Activated B cell treated with CpG ODN at 0.5 μM for 24 hours (primary cell): ENCODE measurements around the gene CHRNA9. TPM values are rescaled to one million over a fixed set of nuclear protein-coding genes. Genes with fewer than 3 reads are reported as not detected.

Source experiments
- ATAC-seq: fragments of 200-7000 bp; cut with Tn5 transposase; one replicate; pipeline ENCODE4 v1.10.0; 2021; ENCODE audit warnings: low read depth, mild to moderate bottlenecking, moderate library complexity
- CTCF ChIA-PET: fragments of 350-600 bp; sonication (Branson Sonifier 250); formaldehyde crosslinking; loops from one replicate; lab custom pipeline; 2021; ENCODE audit warnings: antibody characterized with exemption; lab: Charles Lee
- POLR2A ChIA-PET: fragments of 350-600 bp; sonication (Branson Sonifier 250); formaldehyde crosslinking; loops from one replicate; lab custom pipeline; 2021; ENCODE audit warnings: antibody characterized with exemption; lab: Charles Lee
- DNase-seq: peaks from one replicate; pipeline ENCODE4 v3.0.0; 2022
- H3K27ac Mint-ChIP-seq: one replicate; pipeline ENCODE4 v1.8.0; 2020; ENCODE audit warnings: mixed read lengths
- H3K27me3 Mint-ChIP-seq: one replicate; pipeline ENCODE4 v1.8.0; 2021; ENCODE audit warnings: mixed read lengths
- H3K36me3 Mint-ChIP-seq: one replicate; pipeline ENCODE4 v1.8.0; 2021; ENCODE audit warnings: low read depth, mixed read lengths
- H3K4me1 Mint-ChIP-seq: one replicate; pipeline ENCODE4 v1.8.0; 2021; ENCODE audit warnings: mixed read lengths
- H3K4me3 Mint-ChIP-seq: one replicate; pipeline ENCODE4 v1.8.0; 2020; ENCODE audit warnings: mild to moderate bottlenecking, mixed read lengths
- H3K9me3 Mint-ChIP-seq: one replicate; pipeline ENCODE4 v1.8.0; 2020; ENCODE audit warnings: mixed read lengths
- intact Hi-C: fragments of 100-400 bp; cut with micrococcal nuclease; formaldehyde crosslinking; loops from one replicate; pipeline ENCODE4 v1.15.1; 2024
- total RNA-seq: library from RNA; stranded (reverse); gene quantifications from 2 replicates; pipeline ENCODE4 v1.2.3, GENCODE V29; 2022
- TF ChIP-seq, protein P1 (sequence below): fragments of 200-600 bp; IDR thresholded peaks from one replicate; pipeline ENCODE4 v1.8.0; 2022; ENCODE audit warnings: antibody characterized with exemption, mild to moderate bottlenecking

The CHRNA9 gene
- total RNA-seq, 1 donor from 2014 or later: 0.16 TPM

DNA sequence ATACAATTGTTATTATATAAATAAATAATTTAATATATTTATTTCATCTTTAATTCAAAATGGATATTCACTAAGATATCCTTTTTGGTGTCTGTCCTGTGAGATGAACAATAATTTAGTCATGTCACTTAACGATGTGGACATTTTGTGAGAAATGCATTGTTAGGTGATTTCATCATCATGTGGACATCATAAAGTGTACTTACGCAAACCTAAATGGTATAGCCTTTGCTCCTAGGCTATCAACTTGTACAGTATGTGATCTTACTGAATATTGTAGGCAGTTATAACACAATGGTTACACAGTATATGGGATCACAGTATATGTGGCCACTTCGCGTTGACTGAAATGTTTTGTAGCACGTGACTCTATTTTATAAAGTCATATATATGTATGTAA is 20.2 kb upstream of the CHRNA9 start:
- POLR2A ChIA-PET: no interaction called here
- Mint-ChIP-seq H3K4me1 (peaks cover 43% of the 10 kb centered on the region), H3K36me3 (no peaks in the 10 kb centered on the region), H3K9me3 (no peaks in the 10 kb centered on the region), H3K27me3 (no peaks in the 10 kb centered on the region), H3K27ac (no peak overlapping the region), H3K4me3 (no peak overlapping the region)
- CTCF ChIA-PET: interaction anchor here (1.6 to 1.8 kb wide), 2 partner anchors 10 to 163 kb away, joined by 4 to 7 read pairs; no protein-coding TSS in a partner anchor
- intact Hi-C loops: no loop called here
- no peak for ATAC-seq
- TF ChIP-seq, protein P1, sequence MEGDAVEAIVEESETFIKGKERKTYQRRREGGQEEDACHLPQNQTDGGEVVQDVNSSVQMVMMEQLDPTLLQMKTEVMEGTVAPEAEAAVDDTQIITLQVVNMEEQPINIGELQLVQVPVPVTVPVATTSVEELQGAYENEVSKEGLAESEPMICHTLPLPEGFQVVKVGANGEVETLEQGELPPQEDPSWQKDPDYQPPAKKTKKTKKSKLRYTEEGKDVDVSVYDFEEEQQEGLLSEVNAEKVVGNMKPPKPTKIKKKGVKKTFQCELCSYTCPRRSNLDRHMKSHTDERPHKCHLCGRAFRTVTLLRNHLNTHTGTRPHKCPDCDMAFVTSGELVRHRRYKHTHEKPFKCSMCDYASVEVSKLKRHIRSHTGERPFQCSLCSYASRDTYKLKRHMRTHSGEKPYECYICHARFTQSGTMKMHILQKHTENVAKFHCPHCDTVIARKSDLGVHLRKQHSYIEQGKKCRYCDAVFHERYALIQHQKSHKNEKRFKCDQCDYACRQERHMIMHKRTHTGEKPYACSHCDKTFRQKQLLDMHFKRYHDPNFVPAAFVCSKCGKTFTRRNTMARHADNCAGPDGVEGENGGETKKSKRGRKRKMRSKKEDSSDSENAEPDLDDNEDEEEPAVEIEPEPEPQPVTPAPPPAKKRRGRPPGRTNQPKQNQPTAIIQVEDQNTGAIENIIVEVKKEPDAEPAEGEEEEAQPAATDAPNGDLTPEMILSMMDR: no peak
- DNase-seq: no peak

DNA sequence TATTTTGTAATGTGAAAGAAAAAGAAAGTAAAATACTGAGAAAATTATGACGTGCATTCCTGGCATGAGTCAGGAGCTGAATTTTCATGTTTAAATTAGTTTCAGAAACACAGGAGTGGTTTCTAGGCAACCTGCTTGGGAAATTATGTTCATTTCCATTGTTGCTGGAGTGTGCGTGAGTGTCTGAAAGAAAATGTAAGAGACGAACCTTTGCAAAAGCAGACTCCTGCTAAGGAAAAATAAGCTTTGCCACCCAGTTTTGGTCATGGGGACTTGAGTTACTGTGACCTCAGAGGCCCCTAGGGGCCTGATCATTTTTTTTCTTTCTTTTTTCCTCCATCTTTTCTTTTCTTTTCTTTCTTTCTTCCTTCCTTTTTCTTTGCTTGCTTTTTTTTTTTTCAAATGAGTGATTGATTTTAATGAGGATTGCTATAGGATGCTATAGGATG is 18.8 kb upstream of the CHRNA9 start:
- peak overlapping the region; percentile 84 for H3K4me3 Mint-ChIP-seq
- H3K4me1 Mint-ChIP-seq: peaks cover 34% of the 10 kb centered on the region
- ATAC-seq (peak; percentile 52), DNase-seq (no peak)
- H3K9me3 Mint-ChIP-seq: no peaks in the 10 kb centered on the region
- intact Hi-C loops: loop anchor here (1.0 to 2.0 kb wide), 3 partner anchors 11 to 260 kb away; partner anchors contain the start of gene N4BP2
- ChIA-PET POLR2A (interaction anchor here (0.6 to 2.7 kb wide), 15 partner anchors 8 to 858 kb away, joined by 3 to 28 read pairs (median 5); partner anchors contain the start of genes N4BP2, RHOH and RPL9), CTCF (interaction anchor here (0.6 to 2.5 kb wide), 33 partner anchors 9 to 847 kb away, joined by 3 to 29 read pairs (median 5); partner anchors contain the start of genes N4BP2 and RHOH)
- H3K27me3 Mint-ChIP-seq: no peaks in the 10 kb centered on the region
- H3K27ac Mint-ChIP-seq: peak overlapping the region; percentile 87
- H3K36me3 Mint-ChIP-seq: no peaks in the 10 kb centered on the region
- TF ChIP-seq, protein P1: no peak

DNA sequence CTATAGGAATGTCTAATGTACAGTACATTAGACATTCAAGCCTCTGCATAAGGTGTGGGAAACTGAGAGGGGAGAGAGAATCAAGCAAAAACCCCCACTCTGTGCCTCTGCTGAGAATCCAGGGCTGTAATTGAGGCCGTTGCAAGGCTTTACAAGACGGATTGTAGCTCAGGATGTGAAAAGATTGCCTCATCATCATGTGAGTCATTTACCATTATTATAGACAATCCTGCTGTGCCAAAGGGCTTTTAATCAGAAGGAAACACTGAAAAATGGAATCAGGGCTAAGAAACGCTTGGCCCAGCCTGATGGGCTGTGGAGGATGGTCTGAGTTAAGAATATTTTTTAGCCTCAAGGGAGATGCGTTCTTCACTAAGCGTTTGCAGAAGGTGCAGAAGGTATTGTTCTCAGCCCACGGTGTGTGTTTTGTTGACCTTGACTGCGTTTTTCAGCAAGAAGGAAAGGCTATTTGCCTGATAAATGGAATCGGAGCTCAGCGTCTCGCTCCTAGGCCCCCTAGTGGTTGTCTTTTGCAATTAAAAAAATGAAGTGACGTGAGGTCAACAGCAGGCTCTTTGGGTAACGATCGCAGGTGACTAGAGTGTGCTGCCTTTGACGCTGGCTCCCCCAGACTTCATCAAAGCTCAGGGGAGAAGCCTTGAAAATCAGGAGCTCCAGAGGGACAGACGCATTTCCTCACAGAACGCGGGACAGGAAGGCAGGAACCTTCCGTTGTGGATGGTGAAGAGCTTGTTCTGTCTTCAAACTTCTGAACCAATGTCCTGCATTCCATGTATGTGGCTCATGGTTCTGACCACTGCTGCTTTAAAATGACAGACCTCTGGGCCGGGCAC is 18.1 kb upstream of the CHRNA9 start:
- ChIA-PET CTCF (interaction anchor here (0.6 to 2.5 kb wide), 35 partner anchors 9 to 848 kb away, joined by 3 to 29 read pairs (median 5); partner anchors contain the start of genes N4BP2 and RHOH), POLR2A (interaction anchor here (0.6 to 2.7 kb wide), 16 partner anchors 9 to 859 kb away, joined by 3 to 28 read pairs (median 5); partner anchors contain the start of genes N4BP2, RHOH and RPL9)
- DNase-seq (peak; percentile 38), ATAC-seq (peak; percentile 82)
- H3K36me3 Mint-ChIP-seq: no peaks in the 10 kb centered on the region
- intact Hi-C loops: loop anchor here (1.0 to 2.0 kb wide), 5 partner anchors 8 to 260 kb away; partner anchors contain the start of gene N4BP2
- H3K9me3 Mint-ChIP-seq: no peaks in the 10 kb centered on the region
- H3K27ac Mint-ChIP-seq: peak overlapping the region; percentile 87
- TF ChIP-seq, protein P1: peak; percentile 48
- H3K4me3 Mint-ChIP-seq: peak overlapping the region; percentile 84
- H3K27me3 Mint-ChIP-seq: no peaks in the 10 kb centered on the region
- peaks cover 28% of the 10 kb centered on the region for H3K4me1 Mint-ChIP-seq

DNA sequence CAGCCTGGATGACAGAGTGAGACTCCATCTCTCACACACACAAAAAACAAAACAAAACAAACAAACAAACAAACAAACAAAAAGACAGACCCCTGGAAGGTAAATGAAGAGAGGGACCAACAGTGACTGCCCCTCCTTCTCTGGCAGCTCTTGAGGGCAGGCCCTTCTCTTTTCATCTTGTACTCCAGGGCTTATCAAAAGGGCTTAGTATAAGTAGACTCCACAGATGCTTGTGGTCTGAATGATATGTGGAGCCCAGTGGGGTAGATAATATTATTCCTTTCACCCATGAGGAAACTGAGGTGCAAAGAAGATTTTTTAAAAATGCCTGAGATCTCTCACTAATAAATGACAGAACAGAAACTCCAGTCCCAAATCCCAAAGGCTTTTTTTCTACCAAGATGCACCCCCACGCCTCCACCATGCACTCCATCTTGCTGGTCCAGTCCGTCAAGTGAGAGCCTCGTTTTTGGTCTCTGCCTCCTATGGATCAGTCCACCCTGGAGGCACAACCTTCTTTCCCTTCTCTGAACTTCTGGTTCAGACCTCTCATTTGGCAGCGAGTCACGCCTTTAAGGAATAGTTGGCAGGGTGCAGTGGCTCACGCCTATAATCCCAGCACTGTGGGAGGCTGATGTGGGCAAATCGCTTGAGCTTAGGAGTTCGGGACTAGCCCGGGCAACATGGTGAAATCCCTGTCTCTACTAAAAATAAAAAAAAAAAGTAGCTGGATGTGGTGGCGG is 17.0 kb upstream of the CHRNA9 start:
- DNase-seq: no peak
- no peaks in the 10 kb centered on the region for H3K27me3 Mint-ChIP-seq
- ChIA-PET POLR2A (interaction anchor here (0.6 to 2.7 kb wide), 11 partner anchors 10 to 262 kb away, joined by 3 to 28 read pairs (median 6); partner anchors contain the start of genes N4BP2 and RHOH), CTCF (interaction anchor here (1.0 to 2.5 kb wide), 19 partner anchors 8 to 401 kb away, joined by 3 to 29 read pairs (median 7); partner anchors contain the start of gene N4BP2)
- H3K27ac Mint-ChIP-seq: peak overlapping the region; percentile 56
- H3K4me1 Mint-ChIP-seq: peaks cover 24% of the 10 kb centered on the region
- H3K36me3 Mint-ChIP-seq: no peaks in the 10 kb centered on the region
- no peak for ATAC-seq
- no peak overlapping the region for H3K4me3 Mint-ChIP-seq
- TF ChIP-seq, protein P1: no peak
- intact Hi-C loops: loop anchor here (1.0 to 2.0 kb wide), 4 partner anchors 9 to 261 kb away; partner anchors contain the start of gene N4BP2
- H3K9me3 Mint-ChIP-seq: no peaks in the 10 kb centered on the region
